ENCODE data around the gene SLC7A7. TPM values are rescaled to one million over a fixed set of nuclear protein-coding genes. Genes with fewer than 3 reads are reported as not detected.

SLC7A7 gene
- polyA plus RNA-seq, 1 donor from 2014 or later: not detected

DNA sequence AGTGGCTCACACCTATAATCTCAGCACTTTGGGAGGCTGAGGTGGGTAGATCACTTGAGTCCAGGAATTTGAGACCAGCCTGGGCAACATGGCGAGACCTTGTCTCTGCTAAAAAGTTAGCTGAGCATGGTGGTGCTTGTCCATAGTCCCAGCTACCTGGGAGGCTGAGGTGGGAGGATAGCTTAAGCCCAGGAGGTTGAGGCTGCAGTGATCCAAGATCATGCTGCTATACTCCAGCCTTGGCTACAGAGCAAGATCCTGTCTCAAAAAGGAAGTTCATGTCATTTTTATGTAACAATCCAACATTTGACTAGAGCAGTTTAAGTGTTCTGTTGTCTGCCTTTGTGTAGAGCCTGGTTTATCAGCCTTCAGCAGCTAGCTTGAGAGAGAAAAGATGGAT lies 42.5 kb downstream of the SLC7A7 start:
- H3K36me3 ChIP-seq (ENCODE audit: insufficient read depth, low read length): no peaks in the 10 kb centered on the region

DNA sequence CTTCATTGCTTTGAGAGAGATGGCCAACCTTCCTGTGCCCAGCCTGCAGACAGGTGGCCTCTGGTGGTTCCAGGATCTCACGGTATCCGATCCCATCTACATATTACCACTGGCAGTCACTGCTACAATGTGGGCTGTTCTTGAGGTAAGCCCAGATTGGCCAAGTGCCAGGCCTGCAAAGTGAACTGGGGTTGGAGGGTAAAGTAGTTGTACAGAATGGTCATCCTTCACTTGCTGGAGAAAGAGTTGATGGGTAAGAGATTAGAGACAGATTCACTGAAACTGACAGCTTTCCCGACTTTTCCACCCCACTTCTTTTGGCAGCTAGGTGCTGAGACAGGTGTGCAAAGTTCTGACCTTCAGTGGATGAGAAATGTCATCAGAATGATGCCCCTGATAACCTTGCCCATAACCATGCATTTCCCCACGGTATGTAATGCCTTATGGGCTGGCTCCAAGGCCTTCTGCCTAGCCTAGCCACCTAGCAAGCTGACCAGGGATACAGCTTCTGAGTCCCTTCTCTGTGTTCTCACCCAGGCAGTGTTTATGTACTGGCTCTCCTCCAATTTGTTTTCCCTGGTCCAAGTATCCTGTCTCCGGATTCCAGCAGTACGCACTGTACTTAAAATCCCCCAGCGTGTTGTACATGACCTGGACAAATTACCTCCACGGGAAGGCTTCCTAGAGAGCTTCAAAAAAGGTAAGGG lies 44.6 kb downstream of the SLC7A7 start:
- no peaks in the 10 kb centered on the region for H3F3A ChIP-seq (ENCODE audit: insufficient read depth, low read length, poor library complexity, severe bottlenecking)
- TF ChIP-seq, protein P1, sequence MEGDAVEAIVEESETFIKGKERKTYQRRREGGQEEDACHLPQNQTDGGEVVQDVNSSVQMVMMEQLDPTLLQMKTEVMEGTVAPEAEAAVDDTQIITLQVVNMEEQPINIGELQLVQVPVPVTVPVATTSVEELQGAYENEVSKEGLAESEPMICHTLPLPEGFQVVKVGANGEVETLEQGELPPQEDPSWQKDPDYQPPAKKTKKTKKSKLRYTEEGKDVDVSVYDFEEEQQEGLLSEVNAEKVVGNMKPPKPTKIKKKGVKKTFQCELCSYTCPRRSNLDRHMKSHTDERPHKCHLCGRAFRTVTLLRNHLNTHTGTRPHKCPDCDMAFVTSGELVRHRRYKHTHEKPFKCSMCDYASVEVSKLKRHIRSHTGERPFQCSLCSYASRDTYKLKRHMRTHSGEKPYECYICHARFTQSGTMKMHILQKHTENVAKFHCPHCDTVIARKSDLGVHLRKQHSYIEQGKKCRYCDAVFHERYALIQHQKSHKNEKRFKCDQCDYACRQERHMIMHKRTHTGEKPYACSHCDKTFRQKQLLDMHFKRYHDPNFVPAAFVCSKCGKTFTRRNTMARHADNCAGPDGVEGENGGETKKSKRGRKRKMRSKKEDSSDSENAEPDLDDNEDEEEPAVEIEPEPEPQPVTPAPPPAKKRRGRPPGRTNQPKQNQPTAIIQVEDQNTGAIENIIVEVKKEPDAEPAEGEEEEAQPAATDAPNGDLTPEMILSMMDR (IDR thresholded peaks at IDR 0.05; ENCODE audit: poor library complexity, severe bottlenecking): no peak
- no peak for TF ChIP-seq EP300 (conservative IDR thresholded peaks at IDR 0.05; ENCODE audit: poor library complexity, severe bottlenecking)
- no peak for TF ChIP-seq EZH2 (IDR thresholded peaks at IDR 0.05; ENCODE audit: borderline replicate concordance, insufficient read depth, low read length, poor library complexity, severe bottlenecking)
- no peak for TF ChIP-seq RAD21 (conservative IDR thresholded peaks at IDR 0.05)
- TF ChIP-seq POLR2AphosphoS5 (IDR thresholded peaks at IDR 0.05): no peak
- no peak for TF ChIP-seq TAF1 (IDR thresholded peaks at IDR 0.05; ENCODE audit: low read depth)
- no peak for TF ChIP-seq SMC3 (conservative IDR thresholded peaks at IDR 0.05; ENCODE audit: poor library complexity)
- TF ChIP-seq, protein P2, sequence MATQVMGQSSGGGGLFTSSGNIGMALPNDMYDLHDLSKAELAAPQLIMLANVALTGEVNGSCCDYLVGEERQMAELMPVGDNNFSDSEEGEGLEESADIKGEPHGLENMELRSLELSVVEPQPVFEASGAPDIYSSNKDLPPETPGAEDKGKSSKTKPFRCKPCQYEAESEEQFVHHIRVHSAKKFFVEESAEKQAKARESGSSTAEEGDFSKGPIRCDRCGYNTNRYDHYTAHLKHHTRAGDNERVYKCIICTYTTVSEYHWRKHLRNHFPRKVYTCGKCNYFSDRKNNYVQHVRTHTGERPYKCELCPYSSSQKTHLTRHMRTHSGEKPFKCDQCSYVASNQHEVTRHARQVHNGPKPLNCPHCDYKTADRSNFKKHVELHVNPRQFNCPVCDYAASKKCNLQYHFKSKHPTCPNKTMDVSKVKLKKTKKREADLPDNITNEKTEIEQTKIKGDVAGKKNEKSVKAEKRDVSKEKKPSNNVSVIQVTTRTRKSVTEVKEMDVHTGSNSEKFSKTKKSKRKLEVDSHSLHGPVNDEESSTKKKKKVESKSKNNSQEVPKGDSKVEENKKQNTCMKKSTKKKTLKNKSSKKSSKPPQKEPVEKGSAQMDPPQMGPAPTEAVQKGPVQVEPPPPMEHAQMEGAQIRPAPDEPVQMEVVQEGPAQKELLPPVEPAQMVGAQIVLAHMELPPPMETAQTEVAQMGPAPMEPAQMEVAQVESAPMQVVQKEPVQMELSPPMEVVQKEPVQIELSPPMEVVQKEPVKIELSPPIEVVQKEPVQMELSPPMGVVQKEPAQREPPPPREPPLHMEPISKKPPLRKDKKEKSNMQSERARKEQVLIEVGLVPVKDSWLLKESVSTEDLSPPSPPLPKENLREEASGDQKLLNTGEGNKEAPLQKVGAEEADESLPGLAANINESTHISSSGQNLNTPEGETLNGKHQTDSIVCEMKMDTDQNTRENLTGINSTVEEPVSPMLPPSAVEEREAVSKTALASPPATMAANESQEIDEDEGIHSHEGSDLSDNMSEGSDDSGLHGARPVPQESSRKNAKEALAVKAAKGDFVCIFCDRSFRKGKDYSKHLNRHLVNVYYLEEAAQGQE (IDR thresholded peaks at IDR 0.05; ENCODE audit: borderline replicate concordance): no peak
- TF ChIP-seq MXI1 (conservative IDR thresholded peaks at IDR 0.05; ENCODE audit: poor library complexity, severe bottlenecking): no peak
- H3K4me3 ChIP-seq (ENCODE audit: low read length): no peak overlapping the region
- H3K36me3 ChIP-seq (ENCODE audit: insufficient read depth, low read length): no peaks in the 10 kb centered on the region
- no peaks in the 10 kb centered on the region for H3K9me3 ChIP-seq (ENCODE audit: low read length)
- no peak overlapping the region for H3K4me2 ChIP-seq (ENCODE audit: low read length)
- no peak overlapping the region for H3K9ac ChIP-seq (ENCODE audit: low read length)
- H2AFZ ChIP-seq (ENCODE audit: low read depth, low read length): no peak overlapping the region
- no peak overlapping the region for H3K27ac ChIP-seq (ENCODE audit: low read length)
- no peaks in the 10 kb centered on the region for H4K20me1 ChIP-seq (ENCODE audit: insufficient read depth)
- no peaks in the 10 kb centered on the region for H3K27me3 ChIP-seq (ENCODE audit: insufficient read depth, low read depth, low read length)
- H3K9me2 ChIP-seq (ENCODE audit: insufficient read depth, low read length): no peaks in the 10 kb centered on the region
- H3K79me2 ChIP-seq (replicated peaks; ENCODE audit: insufficient read depth, low read length): peaks cover 18% of the 10 kb centered on the region

More for the DNA sequence above, 42.5 kb downstream of the SLC7A7 start:
- TF ChIP-seq, protein P2 (IDR thresholded peaks at IDR 0.05; ENCODE audit: borderline replicate concordance): no peak
- no peak for TF ChIP-seq POLR2AphosphoS5 (IDR thresholded peaks at IDR 0.05)
- no peak for TF ChIP-seq RAD21 (conservative IDR thresholded peaks at IDR 0.05)
- no peak for TF ChIP-seq SMC3 (conservative IDR thresholded peaks at IDR 0.05; ENCODE audit: poor library complexity)
- TF ChIP-seq EP300 (conservative IDR thresholded peaks at IDR 0.05; ENCODE audit: poor library complexity, severe bottlenecking): no peak
- TF ChIP-seq, protein P1 (IDR thresholded peaks at IDR 0.05; ENCODE audit: poor library complexity, severe bottlenecking): no peak
- no peak for TF ChIP-seq MXI1 (conservative IDR thresholded peaks at IDR 0.05; ENCODE audit: poor library complexity, severe bottlenecking)
- TF ChIP-seq TAF1 (IDR thresholded peaks at IDR 0.05; ENCODE audit: low read depth): no peak
- no peak for TF ChIP-seq EZH2 (IDR thresholded peaks at IDR 0.05; ENCODE audit: borderline replicate concordance, insufficient read depth, low read length, poor library complexity, severe bottlenecking)
- no peak overlapping the region for H3K4me3 ChIP-seq (ENCODE audit: low read length)
- no peaks in the 10 kb centered on the region for H4K20me1 ChIP-seq (ENCODE audit: insufficient read depth)
- peaks cover 5% of the 10 kb centered on the region for H3K79me2 ChIP-seq (replicated peaks; ENCODE audit: insufficient read depth, low read length)
- H3F3A ChIP-seq (ENCODE audit: insufficient read depth, low read length, poor library complexity, severe bottlenecking): no peaks in the 10 kb centered on the region
- no peak overlapping the region for H3K27ac ChIP-seq (ENCODE audit: low read length)
- no peak overlapping the region for H2AFZ ChIP-seq (ENCODE audit: low read depth, low read length)
- no peaks in the 10 kb centered on the region for H3K9me2 ChIP-seq (ENCODE audit: insufficient read depth, low read length)
- no peaks in the 10 kb centered on the region for H3K9me3 ChIP-seq (ENCODE audit: low read length)
- no peak overlapping the region for H3K4me2 ChIP-seq (ENCODE audit: low read length)
- H3K27me3 ChIP-seq (ENCODE audit: insufficient read depth, low read depth, low read length): no peaks in the 10 kb centered on the region
- no peak overlapping the region for H3K9ac ChIP-seq (ENCODE audit: low read length)

Measured in neural cell (in vitro differentiated cells).